SK-N-SH (cell line): ENCODE data around the gene DTNBP1. TPM values are rescaled to one million over a fixed set of nuclear protein-coding genes. Genes with fewer than 3 reads are reported as not detected.
A peak's percentile ranks its signal among the peaks of the same experiment; 100 is the strongest.

Source experiments
- CTCF ChIA-PET: fragments of 300-600, 350-600 bp; formaldehyde crosslinking; extraction: SDS; loops from one replicate; lab custom pipeline; 2021; lab: Yijun Ruan, JAX
- POLR2A ChIA-PET: fragments of 350-600 bp; sonication (Branson Sonifier 250); formaldehyde crosslinking; extraction: SDS; loops from one replicate; lab custom pipeline; 2020; ENCODE audit warnings: antibody characterized with exemption, inconsistent platforms; lab: Yijun Ruan, JAX
- DNase-seq: peaks from one replicate; pipeline ENCODE4 v3.0.0; 2012
- H2AFZ ChIP-seq: fragments of 200-600 bp; sonication (generic); 2 replicates; pipeline ENCODE4 v1.8.1; 2016; ENCODE audit warnings: antibody characterized with exemption, mild to moderate bottlenecking, low read depth
- H3F3A ChIP-seq: fragments of 200-600 bp; sonication (generic); replicated peaks from 2 replicates; pipeline ENCODE3; 2016; ENCODE audit warnings: antibody characterized with exemption, mild to moderate bottlenecking; ENCODE audit not compliant: insufficient read depth
- H3K27ac ChIP-seq, 2 experiments: fragments of 200-500 bp in 1 of 2; fragments of 200-600 bp in 1 of 2; sonication (Bioruptor generic) in 1 of 2; sonication (generic), shearing (Covaris generic) in 1 of 2; 2 replicates each; pipeline versions ENCODE4 v1.5.1 to v1.6.1; 2014 to 2016; ENCODE audit warnings: low read depth in 2 of 2, inconsistent platforms in 1 of 2, low read length in 1 of 2, mild to moderate bottlenecking in 1 of 2, mixed read lengths in 1 of 2
- H3K27me3 ChIP-seq: fragments of 200-600 bp; sonication (generic), shearing (Covaris generic); 2 replicates; pipeline ENCODE4 v1.6.1; 2016; ENCODE audit warnings: mixed run types; ENCODE audit not compliant: insufficient read depth
- H3K36me3 ChIP-seq, 2 experiments: fragments of 200-500 bp in 1 of 2; fragments of 200-600 bp in 1 of 2; sonication (Bioruptor generic) in 1 of 2; sonication (generic) in 1 of 2; replicated peaks in 1 of 2; 2 replicates each; pipeline versions ENCODE3 to v1.5.1; 2014 to 2016; ENCODE audit warnings: low read length in 1 of 2, mild to moderate bottlenecking in 1 of 2; ENCODE audit not compliant: insufficient read depth in 2 of 2, control insufficient read depth in 1 of 2
- H3K4me1 ChIP-seq, 2 experiments: fragments of 200-500 bp in 1 of 2; fragments of 200-600 bp in 1 of 2; sonication (Bioruptor generic) in 1 of 2; sonication (generic), shearing (Covaris generic) in 1 of 2; 2 replicates each; pipeline versions ENCODE4 v1.5.1 to v1.6.1; 2014 to 2016; ENCODE audit warnings: low read depth in 1 of 2, low read length in 1 of 2, mixed run types in 1 of 2; ENCODE audit not compliant: insufficient read depth in 2 of 2, control insufficient read depth in 1 of 2
- H3K4me2 ChIP-seq: fragments of 200-600 bp; sonication (generic), shearing (Covaris generic); 2 replicates; pipeline ENCODE4 v1.6.1; 2017; ENCODE audit warnings: mixed run types
- H3K4me3 ChIP-seq, 2 experiments: fragments of 200-500 bp in 1 of 2; fragments of 200-600 bp in 1 of 2; sonication (Bioruptor generic) in 1 of 2; sonication (generic), shearing (Covaris generic) in 1 of 2; 2 replicates each; pipeline versions ENCODE4 v1.5.1 to v1.8.1; 2014 to 2016; ENCODE audit warnings: low read depth in 2 of 2, inconsistent platforms in 1 of 2, low read length in 1 of 2, mild to moderate bottlenecking in 1 of 2, mixed read lengths in 1 of 2, moderate library complexity in 1 of 2
- H3K79me2 ChIP-seq: fragments of 200-600 bp; sonication (generic); 2 replicates; pipeline ENCODE4 v1.8.1; 2017; ENCODE audit warnings: mild to moderate bottlenecking; ENCODE audit not compliant: insufficient read depth
- H3K9ac ChIP-seq: fragments of 200-600 bp; sonication (generic); 2 replicates; pipeline ENCODE4 v1.6.1; 2017; ENCODE audit warnings: mixed run types
- H3K9me2 ChIP-seq: fragments of 200-600 bp; sonication (generic); 2 replicates; pipeline ENCODE4 v1.6.1; 2017; ENCODE audit warnings: mixed run types
- H3K9me3 ChIP-seq: fragments of 200-600 bp; sonication (generic); 2 replicates; pipeline ENCODE4 v1.6.1; 2017; ENCODE audit warnings: mixed run types, mild to moderate bottlenecking, moderate library complexity
- H4K20me1 ChIP-seq: fragments of 200-600 bp; sonication (generic); 2 replicates; pipeline ENCODE4 v1.6.1; 2017; ENCODE audit warnings: mild to moderate bottlenecking, mixed run types; ENCODE audit not compliant: insufficient read depth
- ELF1 ChIP-seq: IDR thresholded peaks from 2 replicates; pipeline ENCODE4 v1.4.0; 2012
- EP300 ChIP-seq, 2 experiments: IDR thresholded peaks; 2 replicates each; pipeline versions ENCODE4 v1.4.0 to v1.6.1; 2012; ENCODE audit warnings: borderline replicate concordance in 1 of 2, low read depth in 1 of 2, low read length in 1 of 2
- EZH2phosphoT487 ChIP-seq: fragments of 200-600 bp; sonication (generic); IDR thresholded peaks from 2 replicates; pipeline ENCODE4 v1.6.1; 2017; ENCODE audit warnings: low read depth, mixed run types, mild to moderate bottlenecking, antibody characterized with exemption, moderate library complexity, borderline replicate concordance
- GATA2 ChIP-seq: sonication (generic); formaldehyde crosslinking; IDR thresholded peaks from 2 replicates; pipeline ENCODE4 v1.5.0; 2020; ENCODE audit warnings: mild to moderate bottlenecking, missing genetic modification reagents
- IRF3 ChIP-seq: fragments of 150-350 bp; IDR thresholded peaks from 2 replicates; pipeline ENCODE4 v1.6.1; 2016; ENCODE audit warnings: mild to moderate bottlenecking, low read depth, low read length
- MXI1 ChIP-seq: IDR thresholded peaks from 2 replicates; pipeline ENCODE4 v1.6.1; 2012; ENCODE audit warnings: mild to moderate bottlenecking, low read depth, low read length, improper control_type of control experiment
- SMC3 ChIP-seq: IDR thresholded peaks from 2 replicates; pipeline ENCODE4 v1.6.1; 2012; ENCODE audit warnings: low read depth, low read length, improper control_type of control experiment
- TCF12 ChIP-seq: IDR thresholded peaks from 2 replicates; pipeline ENCODE4 v1.4.0; 2012
- TEAD4 ChIP-seq: IDR thresholded peaks from 2 replicates; pipeline ENCODE4 v1.4.0; 2012; ENCODE audit warnings: mild to moderate bottlenecking, borderline replicate concordance; ENCODE audit not compliant: insufficient read depth
- USF1 ChIP-seq: IDR thresholded peaks from 2 replicates; pipeline ENCODE4 v1.4.0; 2012; ENCODE audit warnings: low read depth, borderline replicate concordance
- USF2 ChIP-seq: fragments of 150-350 bp; IDR thresholded peaks from 2 replicates; pipeline ENCODE4 v1.6.1; 2017; ENCODE audit warnings: antibody characterized with exemption, low read length, low read depth, borderline replicate concordance
- WGBS: methylation state at CpG from one replicate; pipeline ENCODE4 v1.1.6; 2017; ENCODE audit warnings: low lambda C conversion rate; 5-methylcytosine and 5-hydroxymethylcytosine counted together
- polyA plus RNA-seq, 3 experiments: library from polyadenylated mRNA; depleted of rRNA; stranded (reverse); fragments of >200 nt; gene quantifications; 2 replicates each; pipeline ENCODE4 v1.2.3, GENCODE V29; 2012
- TF ChIP-seq, protein P1 (sequence below): fragments of 200-600 bp; sonication (generic); IDR thresholded peaks from 2 replicates; pipeline ENCODE4 v1.6.1; 2017; ENCODE audit warnings: antibody characterized with exemption, mild to moderate bottlenecking, moderate library complexity

The DTNBP1 gene
- polyA plus RNA-seq, 1 of the 3 experiments (the other 2 are of a cell fraction): 19.7 TPM

DNA sequence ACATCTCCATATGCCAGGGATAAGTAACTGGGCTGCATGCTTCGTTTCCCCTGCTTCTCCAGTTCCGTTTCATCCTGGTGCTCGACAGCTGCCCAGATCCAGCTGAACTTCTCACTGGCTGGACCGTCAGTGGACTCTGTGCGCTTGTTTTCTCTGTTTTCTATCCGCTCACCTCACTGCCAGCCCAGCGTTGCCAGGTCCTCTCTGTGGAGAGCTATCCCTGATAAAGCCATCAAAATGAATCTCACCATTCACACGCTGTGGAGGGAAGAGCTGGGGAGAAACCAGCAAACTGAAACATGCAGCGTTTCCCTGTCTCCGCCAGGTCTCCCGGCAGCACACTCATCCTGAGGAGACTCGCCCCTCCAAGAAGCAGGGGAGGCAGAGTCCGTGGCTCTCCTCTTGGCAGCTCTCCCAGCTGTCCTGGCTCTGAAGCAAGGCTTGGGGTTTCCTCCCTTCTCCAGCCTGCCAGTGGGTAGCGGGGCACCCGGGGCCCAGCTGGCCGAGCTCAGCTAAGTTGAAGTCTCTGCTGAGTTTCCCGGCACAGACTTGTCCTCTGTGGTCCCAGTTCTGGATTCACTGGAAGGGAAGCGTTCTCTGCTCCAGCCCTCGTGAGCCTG lies 160.9 kb downstream of the DTNBP1 start (continued):
- no peak for TF ChIP-seq EZH2phosphoT487
- TF ChIP-seq MXI1: no peak
- TF ChIP-seq USF1: no peak
- TF ChIP-seq ELF1: no peak
- TF ChIP-seq TCF12: peak; percentile 68
- no peak for TF ChIP-seq USF2
- no peak for TF ChIP-seq TEAD4
- no peak for TF ChIP-seq EP300 (IDR thresholded peaks at IDR 0.05; ENCODE audit: borderline replicate concordance in 1 of 2, low read depth in 1 of 2, low read length in 1 of 2)

DNA sequence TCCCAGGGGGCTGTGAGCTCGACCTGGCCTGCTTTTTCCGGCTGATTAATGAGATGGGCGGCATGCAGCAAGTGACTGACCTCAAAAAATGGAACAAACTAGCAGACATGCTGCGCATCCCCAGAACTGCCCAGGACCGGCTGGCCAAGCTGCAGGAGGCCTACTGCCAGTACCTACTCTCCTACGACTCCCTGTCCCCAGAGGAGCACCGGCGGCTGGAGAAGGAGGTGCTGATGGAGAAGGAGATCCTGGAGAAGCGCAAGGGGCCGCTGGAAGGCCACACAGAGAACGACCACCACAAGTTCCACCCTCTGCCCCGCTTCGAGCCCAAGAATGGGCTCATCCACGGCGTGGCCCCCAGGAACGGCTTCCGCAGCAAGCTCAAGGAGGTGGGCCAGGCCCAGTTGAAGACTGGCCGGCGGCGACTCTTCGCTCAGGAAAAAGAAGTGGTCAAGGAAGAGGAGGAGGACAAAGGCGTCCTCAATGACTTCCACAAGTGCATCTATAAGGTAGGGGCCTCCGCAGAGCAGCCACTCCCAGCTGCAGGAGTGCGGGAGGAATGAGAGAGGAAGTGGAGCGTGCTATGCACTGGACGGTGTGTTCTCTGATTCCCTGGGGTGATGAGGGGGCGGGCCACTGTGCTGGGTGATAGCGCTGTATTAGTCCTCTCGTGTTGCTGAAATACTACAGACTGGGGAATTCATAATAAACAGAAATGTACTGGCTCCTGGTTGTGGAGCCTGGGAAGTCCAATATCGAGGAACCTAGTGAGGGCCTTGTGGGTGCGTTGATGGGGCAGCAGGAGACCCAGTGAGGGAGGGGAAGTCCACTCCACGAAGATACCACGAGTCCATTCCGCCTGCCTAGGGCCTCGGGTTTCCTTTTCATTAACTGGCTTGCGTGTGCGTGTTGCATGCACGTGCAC lies 161.7 kb downstream of the DTNBP1 start:
- 93% methylated on average over 31 of the region's 38 CpGs for WGBS
- H4K20me1 ChIP-seq: peaks cover 40% of the 10 kb centered on the region
- CTCF ChIA-PET: interaction anchor here (1.0 to 1.9 kb wide), 2 partner anchors 9 to 1372 kb away, joined by 3 to 5 read pairs; no protein-coding TSS in a partner anchor

GRCh38 chr6:15500078-15500740 lies 162.6 kb downstream of the DTNBP1 start:
- POLR2A ChIA-PET: no interaction called here
- Histone ChIP-seq H3K4me2 (no peak overlapping the region), H3K36me3 (peaks cover 0 to 4% of the 10 kb centered on the region in 2 experiments), H3K9me2 (no peaks in the 10 kb centered on the region), H3K4me3 (no peak overlapping the region), H2AFZ (no peak overlapping the region), H4K20me1 (peaks cover 30% of the 10 kb centered on the region), H3K27ac (no peak overlapping the region), H3F3A (peaks cover 5% of the 10 kb centered on the region), H3K9me3 (no peaks in the 10 kb centered on the region), H3K27me3 (no peaks in the 10 kb centered on the region), H3K4me1 (peaks cover 16 to 28% of the 10 kb centered on the region in 2 experiments), H3K79me2 (no peaks in the 10 kb centered on the region), H3K9ac (no peak overlapping the region)
- CTCF ChIA-PET: interaction anchor here (1.0 to 1.9 kb wide), 2 partner anchors 8 to 1371 kb away, joined by 3 to 5 read pairs; no protein-coding TSS in a partner anchor
- DNase-seq: no peak
- 90% methylated on average over 16 of the region's 16 CpGs for WGBS
- TF ChIP-seq IRF3 (no peak), GATA2 (CRISPR knock-in tag) (no peak), TCF12 (no peak), USF1 (no peak)
- TF ChIP-seq, protein P1, sequence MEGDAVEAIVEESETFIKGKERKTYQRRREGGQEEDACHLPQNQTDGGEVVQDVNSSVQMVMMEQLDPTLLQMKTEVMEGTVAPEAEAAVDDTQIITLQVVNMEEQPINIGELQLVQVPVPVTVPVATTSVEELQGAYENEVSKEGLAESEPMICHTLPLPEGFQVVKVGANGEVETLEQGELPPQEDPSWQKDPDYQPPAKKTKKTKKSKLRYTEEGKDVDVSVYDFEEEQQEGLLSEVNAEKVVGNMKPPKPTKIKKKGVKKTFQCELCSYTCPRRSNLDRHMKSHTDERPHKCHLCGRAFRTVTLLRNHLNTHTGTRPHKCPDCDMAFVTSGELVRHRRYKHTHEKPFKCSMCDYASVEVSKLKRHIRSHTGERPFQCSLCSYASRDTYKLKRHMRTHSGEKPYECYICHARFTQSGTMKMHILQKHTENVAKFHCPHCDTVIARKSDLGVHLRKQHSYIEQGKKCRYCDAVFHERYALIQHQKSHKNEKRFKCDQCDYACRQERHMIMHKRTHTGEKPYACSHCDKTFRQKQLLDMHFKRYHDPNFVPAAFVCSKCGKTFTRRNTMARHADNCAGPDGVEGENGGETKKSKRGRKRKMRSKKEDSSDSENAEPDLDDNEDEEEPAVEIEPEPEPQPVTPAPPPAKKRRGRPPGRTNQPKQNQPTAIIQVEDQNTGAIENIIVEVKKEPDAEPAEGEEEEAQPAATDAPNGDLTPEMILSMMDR: no peak

More for the DNA sequence above, 161.7 kb downstream of the DTNBP1 start:
- H3K27me3 ChIP-seq: no peaks in the 10 kb centered on the region
- peaks cover 25 to 36% of the 10 kb centered on the region in 2 experiments for H3K4me1 ChIP-seq
- H3K27ac ChIP-seq: peak overlapping the region in 1 of 2 experiments; percentile 30; a peak in 1 of 4 replicates
- no peaks in the 10 kb centered on the region for H3K9me3 ChIP-seq
- no peak overlapping the region for H2AFZ ChIP-seq
- H3K9ac ChIP-seq: no peak overlapping the region
- no peaks in the 10 kb centered on the region for H3K9me2 ChIP-seq
- no peak for DNase-seq
- H3K36me3 ChIP-seq: peaks cover 0 to 4% of the 10 kb centered on the region in 2 experiments
- POLR2A ChIA-PET: no interaction called here
- no peak for TF ChIP-seq SMC3
- peaks cover 10% of the 10 kb centered on the region for H3F3A ChIP-seq
- 0 out of 2 replicates have a peak, but pooled peaks cover 7% of the 10 kb centered on the region for H3K79me2 ChIP-seq
- peak overlapping the region; percentile 54; the same call in 1 of the 2 replicates for H3K4me2 ChIP-seq
- no peak overlapping the region for H3K4me3 ChIP-seq
